A549 treated with DMSO at 1 μM for 4 hours (cell line): Measurements from ENCODE around the gene TIE1. TPM values are rescaled to one million over a fixed set of nuclear protein-coding genes. Genes with fewer than 3 reads are reported as not detected.

Experiments used
- total RNA-seq: library from RNA; stranded (reverse); fragments of 200-300 nt; extraction: Qiagen RNA extraction; gene quantifications from 5 replicates; pipeline ENCODE4 v1.2.3, GENCODE V29; 2022; ENCODE audit warnings: low read depth

TIE1 gene
- total RNA-seq = 0.02 to 0.09 TPM in 2 of 5 replicates, not detected in the others

GRCh38 chr1:43300378-43301094, at the start of gene TIE1:
TIE1 (plus strand) TSS chr1:43300982; CDS start chr1:43301072, 90 bp downstream.

GRCh38 chr1:43269627-43270375, 31.0 kb upstream of the TIE1 start, which contains the start of gene TMEM125:
TMEM125 (plus strand) TSS chr1:43269983; CDS start chr1:43272723, 2,740 bp downstream.

DNA sequence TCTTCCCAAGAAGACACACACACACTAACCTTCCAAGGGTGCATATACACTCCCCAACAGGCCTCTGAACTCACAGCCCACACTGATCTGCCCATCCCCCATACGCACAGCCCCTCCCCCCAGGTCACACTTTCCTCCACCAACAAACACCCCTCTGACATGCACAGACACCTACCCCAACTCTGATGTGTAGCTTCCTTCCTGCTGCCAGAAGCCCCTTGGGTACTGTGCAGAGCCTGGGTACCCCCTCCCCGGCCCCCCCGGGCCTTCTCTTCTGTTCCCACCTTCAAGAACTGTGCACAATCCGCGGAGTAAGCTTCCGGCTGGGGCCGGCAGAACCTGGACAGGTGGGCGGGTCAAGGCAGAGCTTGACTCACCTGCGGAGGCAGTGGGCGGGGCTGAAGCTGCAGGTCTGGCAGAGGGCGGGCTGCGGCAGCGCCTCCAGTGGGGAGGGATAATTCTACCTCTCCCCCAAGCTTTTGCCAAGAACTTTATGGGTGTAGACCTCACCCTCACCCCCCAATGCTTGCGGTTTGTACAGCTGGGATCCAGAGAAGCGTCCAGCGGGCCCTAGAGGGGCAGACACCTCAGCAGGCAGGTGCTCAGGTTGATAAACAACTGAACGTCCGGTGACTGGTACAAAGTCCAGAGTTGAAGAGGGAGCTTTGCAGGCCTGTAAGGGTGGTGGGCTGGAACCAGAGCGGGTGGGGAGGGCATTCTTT, 15.4 kb upstream of the TIE1 start, which contains the start of gene C1orf210:
Gene C1orf210, minus strand, starts transcription at position 313 of the 722 bp plus-strand sequence. CDS start 2,311 bp downstream, outside the sequence.

DNA sequence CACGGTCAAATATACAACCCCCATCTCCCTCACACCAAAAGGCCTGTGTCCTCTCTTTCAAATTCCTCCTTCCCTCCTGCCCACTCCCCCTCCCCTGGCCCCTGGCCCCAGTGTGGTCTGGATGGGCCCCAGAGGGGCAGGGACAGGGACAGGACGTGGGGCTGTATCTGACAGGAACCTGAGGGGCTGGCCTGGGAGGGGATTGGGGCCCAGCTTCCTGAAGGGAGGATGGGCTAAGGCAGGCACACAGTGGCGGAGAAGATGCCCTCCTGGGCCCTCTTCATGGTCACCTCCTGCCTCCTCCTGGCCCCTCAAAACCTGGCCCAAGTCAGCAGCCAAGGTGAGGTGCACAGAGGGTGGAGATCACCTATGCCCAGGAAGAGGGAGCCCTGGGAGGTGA, 36.8 kb downstream of the TIE1 start, which contains the start of gene MPL:
Gene MPL, plus strand, starts transcription at position 231 of the 400 bp plus-strand sequence. Its CDS starts 31 bp downstream, at position 262.

DNA sequence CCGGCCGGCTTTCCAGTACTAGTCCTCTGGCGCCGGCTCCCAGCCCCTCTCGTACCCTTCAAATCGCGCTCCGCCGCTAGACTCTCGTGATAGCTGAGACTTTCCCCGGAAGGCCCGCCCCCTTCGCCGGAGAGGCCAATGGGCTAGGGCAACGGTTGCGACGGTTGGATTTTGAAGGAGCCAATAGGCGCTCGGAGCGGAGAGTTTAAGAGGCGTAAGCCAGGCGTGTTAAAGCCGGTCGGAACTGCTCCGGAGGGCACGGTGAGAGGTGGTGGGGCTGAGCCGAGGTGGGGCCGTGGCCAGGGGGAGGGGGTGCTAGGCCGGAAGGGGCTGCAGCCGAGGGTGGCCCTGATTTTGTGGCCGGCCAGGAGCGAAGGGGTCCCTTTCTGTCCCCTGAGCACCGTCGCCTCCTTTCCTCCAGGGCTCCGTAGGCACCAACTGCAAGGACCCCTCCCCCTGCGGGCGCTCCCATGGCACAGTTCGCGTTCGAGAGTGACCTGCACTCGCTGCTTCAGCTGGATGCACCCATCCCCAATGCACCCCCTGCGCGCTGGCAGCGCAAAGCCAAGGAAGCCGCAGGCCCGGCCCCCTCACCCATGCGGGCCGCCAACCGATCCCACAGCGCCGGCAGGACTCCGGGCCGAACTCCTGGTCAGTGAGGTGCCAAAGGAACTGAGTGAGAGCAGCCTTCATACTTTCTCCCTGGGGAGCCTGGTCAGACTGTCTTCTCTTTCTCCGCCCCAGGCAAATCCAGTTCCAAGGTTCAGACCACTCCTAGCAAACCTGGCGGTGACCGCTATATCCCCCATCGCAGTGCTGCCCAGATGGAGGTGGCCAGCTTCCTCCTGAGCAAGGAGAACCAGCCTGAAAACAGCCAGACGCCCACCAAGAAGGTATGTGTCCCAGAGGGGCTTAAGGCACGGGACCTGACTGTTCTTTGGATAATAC, 58.2 kb downstream of the TIE1 start, which contains the start of gene CDC20:
Gene CDC20, plus strand, starts transcription at position 236 of the 948 bp plus-strand sequence. Its CDS starts 235 bp downstream, at position 471.

GRCh38 chr1:43367904-43368645, 67.3 kb downstream of the TIE1 start, which contains the start of gene ELOVL1:
ELOVL1 (minus strand) TSS chr1:43368011; CDS start chr1:43365609, 2,402 bp downstream.

Other genes starting within 250 kb of the TIE1 start
- 175 to 197 TPM (median 181 TPM) in 5 replicates for gene EBNA1BP2, start 128.7 kb upstream of the TIE1 start, total RNA-seq
- 0.31 to 0.93 TPM (median 0.34 TPM) in 5 replicates for gene CFAP57, start 128.7 kb upstream of the TIE1 start, total RNA-seq
- not detected in 5 replicates for gene TMEM125, start 31.0 kb upstream of the TIE1 start, total RNA-seq
- not detected in 5 replicates for gene C1orf210, start 15.4 kb upstream of the TIE1 start, total RNA-seq
- 0.26 TPM in 1 of 5 replicates, not detected in the others for gene MPL, start 36.8 kb downstream of the TIE1 start, total RNA-seq
- gene CDC20, start 58.0 kb downstream of the TIE1 start, total RNA-seq = 168 to 216 TPM (median 190 TPM) in 5 replicates
- 138 to 168 TPM (median 144 TPM) in 5 replicates for gene ELOVL1, start 67.0 kb downstream of the TIE1 start, total RNA-seq
- 35.0 to 38.6 TPM (median 37.4 TPM) in 5 replicates for gene MED8, start 88.8 kb downstream of the TIE1 start, total RNA-seq
- gene SZT2, start 88.9 kb downstream of the TIE1 start, total RNA-seq = 4.7 to 8.4 TPM (median 8.2 TPM) in 5 replicates
- gene HYI, start 152.9 kb downstream of the TIE1 start, total RNA-seq = 13.3 to 16.7 TPM (median 13.9 TPM) in 5 replicates
- 86.6 to 120 TPM (median 108 TPM) in 5 replicates for gene PTPRF, start 229.9 kb downstream of the TIE1 start, total RNA-seq